NCI-H2227 treated with DMSO at 0.1 percent for 48 hours (cell line): Measurements from ENCODE around the gene CEP89.
"Not testable (repeated sequence)": the region's sequence is repeated elsewhere in the genome, so short reads cannot be mapped to it uniquely, and the experiment has no call there.

ENCODE experiments used
- DNase-seq: peaks from one replicate; lab custom pipeline; 2025; lab: John Stamatoyannopoulos, UW

Gene CEP89

DNA sequence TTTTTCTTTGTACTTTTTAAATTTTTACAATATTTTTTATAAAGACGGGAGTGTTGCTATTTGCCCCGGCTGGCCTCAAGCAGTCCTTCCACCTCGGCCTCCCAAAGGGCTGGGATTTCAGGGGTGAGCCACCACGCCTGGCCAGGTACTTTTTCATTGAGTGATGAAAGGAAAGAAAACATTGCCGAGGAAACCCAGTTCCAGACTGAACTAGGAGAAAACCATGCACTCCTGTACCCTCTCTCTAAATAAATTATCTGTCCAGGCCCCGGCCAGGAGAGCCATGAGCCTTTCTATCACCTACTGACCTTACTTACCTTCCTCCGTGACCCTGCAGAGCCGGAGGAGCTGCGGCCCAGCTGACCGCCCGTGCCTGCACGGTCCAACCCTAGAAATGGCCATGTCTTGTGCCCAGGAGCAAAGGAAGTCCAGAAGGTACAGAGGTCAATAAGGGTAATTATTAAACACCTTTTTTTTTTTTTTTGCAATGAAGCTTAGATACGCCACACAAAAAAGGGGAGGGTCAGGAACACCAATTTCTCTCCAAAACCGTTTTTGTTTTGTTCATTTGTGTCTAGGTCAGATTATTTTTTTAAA is 102.3 kb downstream of the CEP89 start, which contains the start of gene SLC7A9:
SLC7A9 (minus strand) TSS at position 399 of the 597 bp plus-strand sequence. CDS start 1,233 bp downstream, outside the sequence.
- DNase-seq: no peak

- no peak for DNase-seq
Observed at GRCh38 chr19:32868206-32868950, 103.4 kb downstream of the CEP89 start.

GRCh38 chr19:32867436-32867835 is 104.3 kb downstream of the CEP89 start:
- not testable (repeated sequence) for DNase-seq

GRCh38 chr19:32866564-32867265 is 105.0 kb downstream of the CEP89 start:
- DNase-seq: no peak

- DNase-seq: no peak
Observed at GRCh38 chr19:32866061-32866460, 105.7 kb downstream of the CEP89 start.

DNA sequence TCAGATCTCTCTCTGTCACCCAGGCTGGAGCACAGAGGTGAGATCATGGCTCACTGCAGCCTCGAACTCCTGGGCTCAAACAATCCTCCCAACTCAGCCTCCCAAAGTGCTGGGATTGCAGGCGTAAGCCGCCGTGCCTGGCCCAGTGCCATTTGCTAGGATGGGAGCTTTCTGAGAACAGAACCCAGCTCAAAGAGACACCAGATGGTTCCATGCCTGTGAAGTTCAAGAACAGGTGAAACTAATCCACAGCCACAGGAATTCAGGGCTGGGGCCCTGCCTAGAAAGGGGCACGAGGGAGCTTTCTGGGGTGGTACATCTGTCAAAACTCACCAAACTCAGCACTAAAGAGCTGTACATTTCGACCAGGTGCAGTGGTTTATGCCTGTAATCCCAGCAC is 106.4 kb downstream of the CEP89 start:
- DNase-seq: no peak

DNA sequence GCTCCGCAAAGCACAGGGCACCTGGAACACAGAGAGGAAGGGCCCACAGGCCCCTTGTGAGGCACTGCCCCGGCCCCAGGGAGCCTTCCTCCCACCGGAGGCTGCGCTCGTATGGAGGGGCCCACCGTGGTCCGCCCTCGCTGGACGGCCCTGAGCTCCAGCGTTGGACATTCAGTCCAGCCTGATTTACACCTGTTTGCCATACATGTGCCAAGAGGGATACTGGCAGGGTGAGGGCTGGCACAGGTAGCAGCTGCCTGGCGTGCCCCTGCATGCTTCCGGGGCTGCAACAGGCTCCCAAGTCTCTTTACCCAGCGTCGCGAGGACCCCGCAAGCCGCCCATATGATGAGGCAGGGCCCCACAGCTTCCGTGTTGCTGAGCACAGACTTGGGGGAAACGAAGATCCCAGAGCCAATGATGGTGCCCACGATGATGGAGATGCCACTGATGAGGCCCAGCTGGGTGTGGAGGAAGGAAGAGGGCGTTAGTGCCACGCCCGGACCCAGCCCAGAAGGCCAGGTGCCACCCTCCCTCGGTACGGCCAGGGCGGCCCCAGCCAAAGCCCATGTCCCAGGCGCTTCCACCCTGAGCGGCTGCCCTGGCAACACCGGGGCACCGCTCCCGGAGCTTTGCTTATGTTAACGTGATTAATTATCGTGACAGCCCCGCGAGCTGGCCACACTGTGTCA is 107.3 kb downstream of the CEP89 start:
- no peak for DNase-seq

DNA sequence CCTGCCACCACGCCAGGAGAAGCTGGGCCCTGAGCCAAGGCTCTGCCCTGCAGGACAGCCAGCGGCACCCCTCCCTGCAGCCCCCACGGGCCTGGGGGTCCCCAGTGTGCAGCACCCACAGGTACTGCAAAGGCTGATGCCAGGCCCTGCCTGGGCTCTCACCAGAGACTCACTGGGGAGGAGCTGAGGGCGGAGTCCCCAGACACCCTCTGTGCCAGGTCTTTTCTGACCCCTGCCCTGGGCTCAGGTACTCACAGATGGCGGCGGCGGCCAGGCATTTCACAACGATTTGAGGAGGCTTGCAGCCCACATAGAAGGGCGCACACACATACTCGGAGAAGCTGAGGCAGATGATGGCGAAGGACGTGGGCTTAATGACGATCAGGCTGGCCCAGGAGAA is 107.9 kb downstream of the CEP89 start:
- no peak for DNase-seq

DNA sequence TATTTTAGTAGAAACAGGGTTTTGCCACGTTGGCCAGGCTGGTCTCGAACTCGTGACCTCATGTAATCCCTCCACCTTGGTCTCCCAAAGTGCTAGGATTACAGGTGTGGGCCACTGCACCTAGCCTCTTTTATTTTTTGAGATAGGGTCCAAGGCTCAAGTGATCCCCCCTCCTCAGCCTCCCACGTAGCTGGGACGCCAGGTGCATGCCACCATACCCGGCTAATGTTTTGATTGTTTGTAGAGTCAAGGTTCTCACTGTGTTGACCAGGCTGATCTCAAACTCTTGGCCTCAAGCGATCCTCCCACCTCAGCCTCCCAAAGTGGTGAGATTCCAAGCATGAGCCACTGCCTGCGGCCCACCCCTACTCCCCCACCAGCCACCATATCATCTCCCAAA is 108.5 kb downstream of the CEP89 start:
- DNase-seq: no peak

- DNase-seq: no peak
Observed at GRCh38 chr19:32862741-32863140, 109.0 kb downstream of the CEP89 start.

GRCh38 chr19:32862173-32862572 is 109.6 kb downstream of the CEP89 start:
- no peak for DNase-seq

- DNase-seq: no peak
Observed at GRCh38 chr19:32861596-32861995, 110.2 kb downstream of the CEP89 start.

DNA sequence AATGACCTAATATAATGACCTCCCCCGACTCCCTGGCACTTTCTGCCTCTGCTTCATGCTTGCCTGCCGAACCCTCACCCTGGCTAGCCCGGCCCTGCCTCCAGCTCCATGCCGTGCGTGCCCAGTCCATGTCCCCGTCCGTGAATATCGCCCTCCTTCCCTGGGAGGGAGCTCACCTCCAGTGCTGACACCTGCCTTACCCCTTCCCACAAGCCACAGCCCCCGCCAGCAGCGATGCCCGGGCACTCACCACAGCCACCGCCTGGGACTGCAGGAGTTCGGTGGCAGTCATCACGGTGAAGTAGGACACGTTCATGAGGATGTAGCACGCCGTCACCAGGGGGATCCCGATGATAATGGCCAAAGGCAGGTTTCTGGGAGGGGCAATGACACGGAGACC is 112.2 kb downstream of the CEP89 start:
- no peak for DNase-seq

GRCh38 chr19:32858559-32858958 is 113.2 kb downstream of the CEP89 start:
- DNase-seq: no peak

DNA sequence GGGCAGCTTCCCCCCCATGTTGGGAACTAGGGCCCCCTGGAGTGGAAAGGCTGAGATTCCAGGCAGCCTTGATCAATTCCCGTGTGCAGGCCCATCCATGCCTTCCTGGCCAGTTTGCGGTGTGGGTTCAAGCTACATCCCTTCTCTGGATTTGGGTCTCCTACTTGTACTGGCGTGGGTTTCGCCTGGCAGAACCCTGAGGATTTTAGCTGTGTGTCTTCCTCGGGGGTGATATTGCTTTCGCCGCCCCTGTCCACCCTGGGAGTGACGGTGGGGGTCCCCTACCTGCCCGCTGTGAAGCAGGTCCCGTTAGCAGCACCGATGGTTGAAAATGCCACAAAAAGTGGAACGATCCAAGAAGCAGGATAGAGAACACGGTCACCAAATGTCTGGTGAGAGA is 113.6 kb downstream of the CEP89 start:
- no peak for DNase-seq

- DNase-seq: no peak
Observed at GRCh38 chr19:32857584-32857983, 114.2 kb downstream of the CEP89 start.

GRCh38 chr19:32856818-32857217 is 114.9 kb downstream of the CEP89 start:
- not testable (repeated sequence) for DNase-seq

DNA sequence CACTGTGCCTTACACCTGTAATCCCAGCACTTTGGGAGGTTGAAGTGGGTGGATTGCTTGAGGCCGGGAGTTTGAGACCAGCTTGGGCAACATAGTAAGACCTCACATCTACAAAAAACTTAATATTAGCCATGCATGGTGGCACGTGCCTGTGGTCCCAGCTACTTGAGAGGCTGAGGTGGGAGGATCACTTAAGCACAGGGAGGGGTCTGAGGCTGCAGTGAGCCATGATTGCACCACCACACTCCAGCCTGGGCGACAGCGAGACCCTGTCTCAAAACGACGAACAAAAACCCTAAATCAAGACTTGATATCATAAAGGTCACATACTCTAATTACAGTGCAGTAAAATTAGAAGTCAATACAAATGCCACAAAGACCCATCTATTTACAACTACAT is 119.5 kb downstream of the CEP89 start:
- DNase-seq: no peak

DNA sequence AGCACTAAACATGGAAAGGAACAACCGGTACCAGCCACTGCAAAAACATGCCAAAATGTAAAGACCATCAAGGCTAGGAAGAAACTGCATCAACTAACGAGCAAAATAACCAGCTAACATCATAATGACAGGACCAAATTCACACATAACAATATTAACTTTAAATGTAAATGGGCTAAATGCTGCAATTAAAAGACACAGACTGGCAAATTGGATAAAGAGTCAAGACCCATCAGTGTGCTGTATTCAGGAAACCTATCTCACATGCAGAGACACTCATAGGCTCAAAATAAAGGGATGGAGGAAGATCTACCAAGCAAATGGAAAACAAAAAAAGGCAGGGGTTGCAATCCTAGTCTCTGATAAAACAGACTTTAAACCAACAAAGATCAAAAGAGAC is 123.7 kb downstream of the CEP89 start:
- DNase-seq: not testable (repeated sequence)

- no peak for DNase-seq
Observed at GRCh38 chr19:32843716-32844245, 128.0 kb downstream of the CEP89 start.

GRCh38 chr19:32842061-32842460 is 129.7 kb downstream of the CEP89 start:
- no peak for DNase-seq

DNA sequence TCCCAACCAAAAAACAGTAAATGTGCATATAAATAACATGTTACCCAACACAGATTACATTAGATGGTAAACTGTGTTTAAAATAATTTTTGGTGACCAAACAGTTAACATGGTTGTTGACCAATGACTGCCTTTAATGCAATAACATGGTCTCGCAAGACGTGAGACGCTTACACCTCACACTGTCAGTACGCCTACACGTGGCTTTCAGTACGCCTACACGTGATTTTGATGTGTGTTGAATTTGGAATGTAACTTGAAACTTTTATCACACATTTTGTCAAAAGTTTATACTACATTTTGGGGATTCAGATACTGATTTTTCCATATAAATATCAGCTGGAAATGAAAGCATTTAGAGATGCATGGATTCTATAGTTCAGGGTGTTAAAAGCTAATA is 134.2 kb downstream of the CEP89 start:
- DNase-seq: no peak
